HG03378 (cell line): ENCODE results near the gene ARHGAP15.

ENCODE experiments used
- ATAC-seq: cut with Tn5 transposase; IDR thresholded peaks from one replicate; pipeline ENCODE4 v1.9.1; 2021; ENCODE audit warnings: mild to moderate bottlenecking, moderate library complexity; ENCODE audit not compliant: unreplicated experiment

ARHGAP15 gene

GRCh38 chr2:143476336-143477087 is 347.3 kb downstream of the ARHGAP15 start:
- ATAC-seq: peak; percentile 54

GRCh38 chr2:143477714-143478443 is 348.7 kb downstream of the ARHGAP15 start:
- ATAC-seq: no peak

- no peak for ATAC-seq
Measured at GRCh38 chr2:143480086-143480485, 350.9 kb downstream of the ARHGAP15 start.

- no peak for ATAC-seq
Measured at GRCh38 chr2:143480601-143481236, 351.5 kb downstream of the ARHGAP15 start.

- ATAC-seq: no peak
Measured at GRCh38 chr2:143481237-143481623, 352.0 kb downstream of the ARHGAP15 start.

- no peak for ATAC-seq
Measured at GRCh38 chr2:143481733-143482132, 352.5 kb downstream of the ARHGAP15 start.

- no peak for ATAC-seq
Measured at GRCh38 chr2:143482316-143482715, 353.1 kb downstream of the ARHGAP15 start.

GRCh38 chr2:143482771-143483170 is 353.6 kb downstream of the ARHGAP15 start:
- no peak for ATAC-seq

- ATAC-seq: no peak
Measured at GRCh38 chr2:143486976-143487375, 357.8 kb downstream of the ARHGAP15 start.

GRCh38 chr2:143489145-143489544 is 359.9 kb downstream of the ARHGAP15 start:
- no peak for ATAC-seq

GRCh38 chr2:143491131-143491530 is 361.9 kb downstream of the ARHGAP15 start:
- ATAC-seq: no peak

GRCh38 chr2:143493339-143493738 is 364.1 kb downstream of the ARHGAP15 start:
- no peak for ATAC-seq

GRCh38 chr2:143497726-143498125 is 368.5 kb downstream of the ARHGAP15 start:
- ATAC-seq: no peak

- no peak for ATAC-seq
Measured at GRCh38 chr2:143498496-143498895, 369.3 kb downstream of the ARHGAP15 start.

GRCh38 chr2:143499061-143499460 is 369.8 kb downstream of the ARHGAP15 start:
- no peak for ATAC-seq

GRCh38 chr2:143501106-143501676 is 372.0 kb downstream of the ARHGAP15 start:
- ATAC-seq: no peak

GRCh38 chr2:143503280-143503679 is 374.1 kb downstream of the ARHGAP15 start:
- ATAC-seq: no peak

GRCh38 chr2:143504397-143504796 is 375.2 kb downstream of the ARHGAP15 start:
- ATAC-seq: no peak

GRCh38 chr2:143505542-143505941 is 376.3 kb downstream of the ARHGAP15 start:
- ATAC-seq: no peak

GRCh38 chr2:143513081-143513480 is 383.9 kb downstream of the ARHGAP15 start:
- ATAC-seq: peak; percentile 77

- no peak for ATAC-seq
Measured at GRCh38 chr2:143514413-143514812, 385.2 kb downstream of the ARHGAP15 start.
